K562 (cell line): Measurements from ENCODE around the gene METTL2B. TPM values are rescaled to one million over a fixed set of nuclear protein-coding genes. Genes with fewer than 3 reads are reported as not detected.
"Not testable (repeated sequence)": the region's sequence is repeated elsewhere in the genome, so short reads cannot be mapped to it uniquely, and the experiment has no call there.

ENCODE experiments used
- ATAC-seq: fragments of 200-7000 bp; cut with Tn5 transposase; 3 replicates; pipeline ENCODE4 v1.9.1; 2020; ENCODE audit warnings: moderate library complexity
- BruUV-seq: library from RNA; stranded (reverse); fragments of 400-500 nt; replicated peaks from 2 replicates; lab custom pipeline; 2021; lab: Mats Ljungman, UMichigan
- CTCF ChIA-PET: fragments of 300-600 bp; formaldehyde crosslinking; extraction: SDS; loops from one replicate; lab custom pipeline; 2021; ENCODE audit warnings: low intra/inter-chr PET ratio; lab: Yijun Ruan, JAX
- POLR2A ChIA-PET: fragments of 300-600, 350-650 bp; sonication (Branson Sonifier 250); formaldehyde crosslinking; extraction: SDS; loops from one replicate; lab custom pipeline; 2021; ENCODE audit warnings: antibody characterized with exemption, inconsistent platforms; lab: Yijun Ruan, JAX
- DNase-seq, 4 experiments: peaks; one replicate each; pipeline versions ENCODE4 v3.0.0 to v3.0.0-alpha.2; 2011 to 2018; ENCODE audit warnings: low spot score in 3 of 4, mixed read lengths in 3 of 4; ENCODE audit errors: extremely low read depth in 1 of 4
- FAIRE-seq: peaks from 2 replicates; lab custom pipeline; 2011; peaks lifted over from hg19 to GRCh38; lab: Jason Lieb, UNC
- H2AFZ ChIP-seq: 2 replicates; pipeline ENCODE4 v1.6.0; 2011; ENCODE audit warnings: low read depth, low read length, control low read depth, inconsistent platforms
- H3K27ac ChIP-seq: fragments of 200-600 bp; 3 replicates; pipeline ENCODE4 v1.8.0; 2011; ENCODE audit warnings: low read depth, mild to moderate bottlenecking, control low read depth, inconsistent platforms, low read length, moderate library complexity, mixed read lengths; ENCODE audit errors: extremely low read depth
- H3K27me3 ChIP-seq, 2 experiments: fragments of 300-600 bp in 1 of 2; 2 replicates in 1 of 2; 3 replicates in 1 of 2; pipeline versions ENCODE4 v1.6.0 to v1.8.0; 2011; ENCODE audit warnings: inconsistent platforms in 2 of 2, low read length in 2 of 2, mild to moderate bottlenecking in 1 of 2, mixed read lengths in 1 of 2, moderate library complexity in 1 of 2; ENCODE audit not compliant: control insufficient read depth in 2 of 2, insufficient read depth in 2 of 2
- H3K36me3 ChIP-seq: fragments of 300-600 bp; 3 replicates; pipeline ENCODE4 v1.8.0; 2011; ENCODE audit warnings: mild to moderate bottlenecking, low read length, inconsistent platforms; ENCODE audit not compliant: control insufficient read depth, insufficient read depth
- H3K4me1 ChIP-seq, 2 experiments: fragments of 200-600 bp in 1 of 2; replicated peaks in 1 of 2; 2 replicates in 1 of 2; 3 replicates in 1 of 2; pipeline versions ENCODE4 v1.5.1 to v1.8.0; 2011; ENCODE audit warnings: inconsistent platforms in 2 of 2, low read length in 2 of 2, mild to moderate bottlenecking in 1 of 2, mixed read lengths in 1 of 2, moderate library complexity in 1 of 2; ENCODE audit not compliant: control insufficient read depth in 2 of 2, insufficient read depth in 2 of 2
- H3K4me2 ChIP-seq: 2 replicates; pipeline ENCODE4 v1.6.1; 2011; ENCODE audit warnings: low read length, control low read depth, inconsistent platforms, mixed read lengths; ENCODE audit not compliant: insufficient read depth
- H3K4me3 ChIP-seq: fragments of 200-600 bp; sonication (generic), shearing (Covaris generic); 2 replicates; pipeline ENCODE4 v1.5.1; 2016; ENCODE audit warnings: control low read depth, inconsistent platforms
- H3K79me2 ChIP-seq: fragments of 200-600 bp; 3 replicates; pipeline ENCODE4 v1.8.0; 2011; ENCODE audit warnings: low read length, inconsistent platforms; ENCODE audit not compliant: control insufficient read depth, insufficient read depth
- H3K9ac ChIP-seq, 2 experiments: 2 replicates each; pipeline versions ENCODE4 v1.6.0 to v1.6.1; 2011; ENCODE audit warnings: low read depth in 2 of 2, low read length in 2 of 2, control low read depth in 1 of 2, inconsistent platforms in 1 of 2, mild to moderate bottlenecking in 1 of 2, mixed read lengths in 1 of 2; ENCODE audit not compliant: insufficient read depth in 1 of 2
- H3K9me1 ChIP-seq: one replicate; pipeline ENCODE4 v1.6.0; 2011; ENCODE audit warnings: inconsistent platforms, mild to moderate bottlenecking, low read length, moderate library complexity; ENCODE audit not compliant: control insufficient read depth, insufficient read depth
- H3K9me3 ChIP-seq: replicated peaks from 2 replicates; pipeline ENCODE4 v1.5.1; 2011; ENCODE audit warnings: low read depth, low read length, inconsistent platforms; ENCODE audit not compliant: control insufficient read depth, insufficient read depth
- H4K20me1 ChIP-seq: replicated peaks from 2 replicates; pipeline ENCODE4 v1.6.1; 2011; ENCODE audit warnings: low read length, inconsistent platforms, mixed read lengths; ENCODE audit not compliant: control insufficient read depth, insufficient read depth
- KLF6 ChIP-seq: fragments of 250-450 bp; sonication (Bioruptor Pico); IDR thresholded peaks from 2 replicates; pipeline ENCODE4 v1.4.0; 2020; ENCODE audit warnings: mild to moderate bottlenecking, moderate library complexity, borderline replicate concordance
- SIN3B ChIP-seq: fragments of 450-650 bp; IDR thresholded peaks from 2 replicates; pipeline ENCODE4 v1.6.1; 2017; ENCODE audit warnings: low read depth, mild to moderate bottlenecking, moderate library complexity
- ZNF589 ChIP-seq: fragments of 200-800 bp; sonication (Bioruptor generic); IDR thresholded peaks from 2 replicates; pipeline ENCODE4 v1.6.1; 2016; ENCODE audit warnings: low read depth, missing genetic modification characterization, missing compliant biosample characterization
- WGBS: fragments of 100-300 bp; shearing (Covaris generic); methylation state at CpG from one replicate; pipeline ENCODE4 v1.1.6; 2016; ENCODE audit warnings: low coverage, mixed read lengths; ENCODE audit not compliant: insufficient coverage; ENCODE audit errors: missing lambda C conversion rate; 5-methylcytosine and 5-hydroxymethylcytosine counted together
- in situ Hi-C: fragments of 300-500 bp; cut with MboI; formaldehyde crosslinking; loops from 4 replicates; pipeline ENCODE4 v1.15.0; 2018; ENCODE audit warnings: inconsistent platforms, mixed read lengths
- intact Hi-C: fragments of 100-400 bp; cut with micrococcal nuclease; formaldehyde crosslinking; loops from 2 replicates; pipeline ENCODE4 v1.14.2; 2022
- polyA plus RNA-seq, 8 experiments: library from polyadenylated mRNA; depleted of rRNA in 4 of 8; stranded (reverse) in 5 of 8; unstranded in 3 of 8; fragments of >200 nt; fragmentation: Nextera tagmentation in 2 of 8; fragmentation: Illumina TruSeq in 1 of 8; extraction: Ambion mirVana in 2 of 8; extraction: Trizol in 1 of 8; gene quantifications; 2 replicates each; pipeline versions ENCODE4 v1.2.1 to v1.2.3, GENCODE V29; 2011 to 2014; ENCODE audit warnings: inconsistent platforms in 1 of 8, missing spikeins in 1 of 8
- total RNA-seq, 7 experiments: library from RNA; depleted of rRNA in 6 of 7; stranded (reverse); fragments of >200 nt in 6 of 7; fragmentation: Illumina TruSeq in 2 of 7; extraction: Trizol in 2 of 7; gene quantifications; 2 replicates each; pipeline versions ENCODE4 v1.2.1 to v1.2.3, GENCODE V29; 2011 to 2021; ENCODE audit warnings: low replicate concordance in 1 of 7

Gene METTL2B
- total and polyA plus RNA-seq, 9 of the 15 experiments (the other 6 are each of a cell fraction or from before 2014, with no cell fraction given): 35.9 to 95.7 (median 79.2) TPM

DNA sequence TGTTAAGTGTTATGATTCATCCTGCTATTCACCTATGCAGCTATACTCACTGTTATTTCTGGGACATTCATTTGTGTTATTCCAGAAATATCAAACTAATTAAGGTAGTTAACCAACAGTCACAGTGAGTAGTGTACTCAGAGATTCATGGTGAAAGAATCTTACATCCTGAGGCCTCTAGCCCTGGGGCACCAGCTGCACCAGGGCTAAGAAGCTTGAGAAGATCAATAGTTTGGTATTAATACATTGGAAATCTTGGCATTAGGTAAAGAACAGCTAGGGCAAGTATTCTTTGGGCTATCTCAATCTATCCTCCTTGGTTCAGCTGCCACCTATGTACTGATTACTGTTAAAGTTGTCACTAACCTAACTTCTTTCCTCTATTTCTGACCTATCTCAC is 9.7 kb upstream of the METTL2B start:
- H3K27ac ChIP-seq, H4K20me1 ChIP-seq, POLR2A ChIA-PET, H3K9ac ChIP-seq, H3K27me3 ChIP-seq, DNase-seq, FAIRE-seq, H3K9me3 ChIP-seq, H3K9me1 ChIP-seq, CTCF ChIA-PET, H3K4me2 ChIP-seq, in situ Hi-C loops, H3K4me1 ChIP-seq, H3K36me3 ChIP-seq, ATAC-seq, H3K79me2 ChIP-seq, BruUV-seq, H2AFZ ChIP-seq, H3K4me3 ChIP-seq, intact Hi-C loops: not testable (repeated sequence)

DNA sequence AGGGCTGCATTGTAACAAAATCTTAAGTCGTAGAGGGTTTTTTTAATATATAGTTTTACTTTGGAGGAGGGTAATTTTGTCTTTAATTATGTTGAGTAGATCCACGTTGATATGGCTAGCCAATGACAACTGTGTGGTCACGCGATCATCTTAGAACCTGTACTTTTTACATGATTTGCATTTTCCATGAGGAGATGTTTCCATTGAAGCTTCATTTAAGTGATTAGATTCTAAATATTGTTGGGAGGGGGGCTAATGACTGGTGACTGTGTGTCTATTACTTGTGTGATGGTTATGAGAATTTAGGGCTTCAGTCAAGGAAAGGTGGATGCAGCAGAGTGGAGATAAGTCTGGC is 765 bp downstream of the METTL2B start:
- Histone ChIP-seq H3K4me3 (peak overlapping the region; percentile 73), H3K36me3 (peaks cover 47% of the 10 kb centered on the region), H3K27ac (peak overlapping the region; percentile 88), H3K79me2 (peaks cover 35% of the 10 kb centered on the region), H3K4me2 (peak overlapping the region; percentile 88), H2AFZ (peak overlapping the region; percentile 97; the same call in 1 of the 2 replicates), H3K9ac (peak overlapping the region; percentile 89 to 94)
- intact Hi-C loops (loop anchor here (2.0 to 10.0 kb wide), 6 partner anchors 50 to 405 kb away; partner anchors contain the start of gene ATP6V1F), in situ Hi-C loops (loop anchor here (5.0 to 10.0 kb wide), 2 partner anchors 197 to 400 kb away; partner anchors contain the start of gene GARIN1A)
- H3K4me1 ChIP-seq, H3K9me3 ChIP-seq, ATAC-seq, H3K27me3 ChIP-seq, H4K20me1 ChIP-seq, H3K9me1 ChIP-seq, CTCF ChIA-PET, BruUV-seq, DNase-seq: not testable (repeated sequence)
- WGBS: 0% methylated on average over 4 of the region's 4 CpGs
- FAIRE-seq: peak; percentile 46
- TF ChIP-seq ZNF589 (CRISPR knock-in tag): 0 out of 2 replicates have a peak, but pooled peaks have one; percentile 6
- TF ChIP-seq SIN3B: peak; percentile 37; the same call in 1 of the 2 replicates
- TF ChIP-seq KLF6 (CRISPR knock-in tag): 0 out of 2 replicates have a peak, but pooled peaks have one; percentile 19
- POLR2A ChIA-PET: interaction anchor here (1.0 to 1.5 kb wide), 5 partner anchors 27 to 686 kb away, joined by 3 to 4 read pairs (median 3); no protein-coding TSS in a partner anchor
